GM23338 (cell line): ENCODE results near the gene XDH. TPM values are rescaled to one million over a fixed set of nuclear protein-coding genes. Genes with fewer than 3 reads are reported as not detected.

Experiments used
- ATAC-seq: fragments of 200-7000 bp; cut with Tn5 transposase; 3 replicates; pipeline ENCODE4 v1.9.1; 2020
- DNase-seq: peaks from one replicate; pipeline ENCODE4 v3.0.0-alpha.2; 2015; ENCODE audit warnings: low spot score
- H2AFZ ChIP-seq: fragments of 200-600 bp; sonication (generic); 2 replicates; pipeline ENCODE4 v1.8.0; 2016; ENCODE audit warnings: antibody characterized with exemption, mild to moderate bottlenecking, moderate library complexity
- H3F3A ChIP-seq: fragments of 200-600 bp; sonication (generic); replicated peaks from 2 replicates; pipeline ENCODE4 v1.8.0; 2017; ENCODE audit warnings: antibody characterized with exemption, mixed run types, low read depth
- H3K27ac ChIP-seq: fragments of 200-600 bp; sonication (generic); 2 replicates; pipeline ENCODE4 v1.6.1; 2016; ENCODE audit warnings: low read depth
- H3K27me3 ChIP-seq: fragments of 200-600 bp; sonication (generic); 2 replicates; pipeline ENCODE4 v1.8.0; 2016; ENCODE audit warnings: mild to moderate bottlenecking, mixed run types, moderate library complexity; ENCODE audit not compliant: insufficient read depth
- H3K36me3 ChIP-seq: fragments of 200-600 bp; sonication (generic); 2 replicates; pipeline ENCODE4 v1.8.0; 2016; ENCODE audit warnings: mild to moderate bottlenecking; ENCODE audit not compliant: insufficient read depth
- H3K4me1 ChIP-seq: fragments of 200-600 bp; sonication (generic); 2 replicates; pipeline ENCODE4 v1.8.0; 2016; ENCODE audit warnings: mild to moderate bottlenecking, moderate library complexity; ENCODE audit not compliant: insufficient read depth
- H3K4me2 ChIP-seq: fragments of 200-600 bp; sonication (generic); 2 replicates; pipeline ENCODE4 v1.7.1; 2017; ENCODE audit warnings: mixed run types
- H3K4me3 ChIP-seq: fragments of 200-600 bp; sonication (generic); 2 replicates; pipeline ENCODE4 v1.6.1; 2016; ENCODE audit warnings: mixed run types
- H3K79me2 ChIP-seq: fragments of 200-600 bp; sonication (generic); replicated peaks from 2 replicates; pipeline ENCODE4 v1.8.0; 2017; ENCODE audit warnings: mild to moderate bottlenecking; ENCODE audit not compliant: insufficient read depth
- H3K9me2 ChIP-seq: fragments of 200-600 bp; sonication (generic); 2 replicates; pipeline ENCODE4 v1.8.0; 2017; ENCODE audit not compliant: insufficient read depth
- H4K20me1 ChIP-seq: fragments of 200-600 bp; sonication (generic); replicated peaks from 2 replicates; pipeline ENCODE4 v1.8.0; 2017; ENCODE audit warnings: mild to moderate bottlenecking; ENCODE audit not compliant: insufficient read depth
- H3K27ac Mint-ChIP-seq: 2 replicates; pipeline ENCODE4 v1.8.0; 2020; ENCODE audit warnings: inconsistent platforms, mild to moderate bottlenecking, moderate library complexity, mixed read lengths
- H3K27me3 Mint-ChIP-seq: 3 replicates; pipeline ENCODE4 v1.8.0; 2022; ENCODE audit warnings: low read depth, mild to moderate bottlenecking, moderate library complexity, mixed read lengths, inconsistent platforms; ENCODE audit not compliant: insufficient read depth, poor library complexity
- H3K36me3 Mint-ChIP-seq: 3 replicates; pipeline ENCODE4 v1.8.0; 2021; ENCODE audit warnings: low read depth, mild to moderate bottlenecking, inconsistent platforms, moderate library complexity, mixed read lengths
- H3K4me1 Mint-ChIP-seq: 3 replicates; pipeline ENCODE4 v1.8.0; 2020; ENCODE audit warnings: mild to moderate bottlenecking, inconsistent platforms, mixed read lengths
- H3K4me3 Mint-ChIP-seq: 3 replicates; pipeline ENCODE4 v1.8.0; 2021; ENCODE audit warnings: moderate library complexity, mild to moderate bottlenecking, inconsistent platforms, mixed read lengths
- H3K9me3 Mint-ChIP-seq: 3 replicates; pipeline ENCODE4 v1.8.0; 2020; ENCODE audit warnings: moderate library complexity, mild to moderate bottlenecking, inconsistent platforms, mixed read lengths
- CREB1 ChIP-seq: fragments of 250-450 bp; sonication (Bioruptor Pico); IDR thresholded peaks from 2 replicates; pipeline ENCODE4 v1.5.0; 2020; ENCODE audit warnings: low read depth, mild to moderate bottlenecking, moderate library complexity
- EZH2 ChIP-seq: fragments of 200-600 bp; sonication (generic); IDR thresholded peaks from one replicate; pipeline ENCODE4 v1.8.0; 2017; ENCODE audit warnings: antibody characterized with exemption, mild to moderate bottlenecking, low read depth; ENCODE audit not compliant: unreplicated experiment
- EZH2phosphoT487 ChIP-seq: fragments of 200-600 bp; sonication (generic); IDR thresholded peaks from one replicate; pipeline ENCODE4 v1.8.1; 2018; ENCODE audit warnings: antibody characterized with exemption; ENCODE audit not compliant: unreplicated experiment
- JUNB ChIP-seq: IDR thresholded peaks from one replicate; pipeline ENCODE4 v1.6.1; 2016; ENCODE audit warnings: antibody characterized with exemption; ENCODE audit not compliant: unreplicated experiment
- NANOG ChIP-seq: IDR thresholded peaks from 2 replicates; pipeline ENCODE4 v1.6.1; 2016; ENCODE audit warnings: antibody characterized with exemption, borderline replicate concordance
- POLR2AphosphoS5 ChIP-seq: IDR thresholded peaks from 2 replicates; pipeline ENCODE4 v1.6.1; 2016; ENCODE audit warnings: antibody characterized with exemption, low read depth
- STAT1 ChIP-seq: IDR thresholded peaks from one replicate; pipeline ENCODE4 v1.6.1; 2016; ENCODE audit warnings: antibody characterized with exemption; ENCODE audit not compliant: unreplicated experiment
- ZNF114 ChIP-seq: fragments of 250-450 bp; sonication (Bioruptor Pico); IDR thresholded peaks from 2 replicates; pipeline ENCODE4 v1.5.0; 2020; ENCODE audit warnings: mild to moderate bottlenecking, moderate library complexity
- ZNF331 ChIP-seq: fragments of 250-450 bp; sonication (Bioruptor Pico); IDR thresholded peaks from 2 replicates; pipeline ENCODE4 v1.5.0; 2020; ENCODE audit warnings: low read depth, mild to moderate bottlenecking, moderate library complexity
- polyA plus RNA-seq: library from polyadenylated mRNA; unstranded; fragments of >200 nt; fragmentation: Nextera tagmentation; extraction: Ambion mirVana; gene quantifications from 2 replicates; pipeline ENCODE4 v1.2.1, GENCODE V29; 2016
- total RNA-seq: library from RNA; depleted of rRNA; stranded (reverse); fragments of >200 nt; shearing (Covaris generic); gene quantifications from 2 replicates; pipeline ENCODE4 v1.2.3, GENCODE V29; 2014
- TF ChIP-seq, protein P1 (sequence below), 2 experiments: fragments of 200-600 bp in 1 of 2; sonication (generic) in 1 of 2; conservative IDR thresholded peaks; 2 replicates each; pipeline versions ENCODE4 v1.5.1 to v1.6.1; 2016 to 2017; ENCODE audit warnings: antibody characterized with exemption in 2 of 2, low read depth in 2 of 2, mild to moderate bottlenecking in 2 of 2, moderate library complexity in 1 of 2
- TF ChIP-seq, protein P2 (sequence below): IDR thresholded peaks from one replicate; pipeline ENCODE4 v1.6.1; 2018; ENCODE audit warnings: antibody characterized with exemption; ENCODE audit not compliant: unreplicated experiment
- TF ChIP-seq, protein P3 (sequence below): IDR thresholded peaks from 2 replicates; pipeline ENCODE4 v1.6.1; 2016; ENCODE audit warnings: antibody characterized with exemption
- TF ChIP-seq, protein P4 (sequence below): fragments of 250-450 bp; sonication (Bioruptor Pico); IDR thresholded peaks from 2 replicates; pipeline ENCODE4 v1.5.0; 2020; ENCODE audit warnings: mild to moderate bottlenecking, moderate library complexity

The XDH gene
- total and polyA plus RNA-seq, 2 experiments from 2014 or later = 0.55 to 0.87 TPM

DNA sequence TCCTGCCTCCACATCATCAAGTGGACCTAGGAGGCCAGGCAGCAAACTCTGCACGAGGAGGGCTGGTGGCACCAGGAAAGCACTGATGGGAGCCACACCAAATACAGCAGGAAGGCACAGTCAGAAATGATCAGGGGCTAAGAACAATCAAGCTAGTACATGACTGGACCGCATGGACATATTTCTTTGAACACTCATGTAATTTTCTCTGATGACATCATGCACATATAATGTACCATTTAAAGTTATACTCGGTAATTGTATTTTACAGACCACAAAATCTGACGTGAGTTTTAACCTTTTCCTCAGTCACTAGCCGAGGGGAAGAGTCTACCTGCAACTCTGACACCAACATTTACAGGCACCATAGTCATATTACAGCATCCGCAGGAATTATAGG lies 76.7 kb downstream of the XDH start:
- Mint-ChIP-seq H3K4me1 (peaks cover 2% of the 10 kb centered on the region; the same call in 2 of the 3 replicates), H3K36me3 (no peaks in the 10 kb centered on the region), H3K4me3 (no peak overlapping the region), H3K9me3 (no peaks in the 10 kb centered on the region), H3K27ac (no peak overlapping the region), H3K27me3 (peaks cover 3% of the 10 kb centered on the region)
- TF ChIP-seq, protein P1, sequence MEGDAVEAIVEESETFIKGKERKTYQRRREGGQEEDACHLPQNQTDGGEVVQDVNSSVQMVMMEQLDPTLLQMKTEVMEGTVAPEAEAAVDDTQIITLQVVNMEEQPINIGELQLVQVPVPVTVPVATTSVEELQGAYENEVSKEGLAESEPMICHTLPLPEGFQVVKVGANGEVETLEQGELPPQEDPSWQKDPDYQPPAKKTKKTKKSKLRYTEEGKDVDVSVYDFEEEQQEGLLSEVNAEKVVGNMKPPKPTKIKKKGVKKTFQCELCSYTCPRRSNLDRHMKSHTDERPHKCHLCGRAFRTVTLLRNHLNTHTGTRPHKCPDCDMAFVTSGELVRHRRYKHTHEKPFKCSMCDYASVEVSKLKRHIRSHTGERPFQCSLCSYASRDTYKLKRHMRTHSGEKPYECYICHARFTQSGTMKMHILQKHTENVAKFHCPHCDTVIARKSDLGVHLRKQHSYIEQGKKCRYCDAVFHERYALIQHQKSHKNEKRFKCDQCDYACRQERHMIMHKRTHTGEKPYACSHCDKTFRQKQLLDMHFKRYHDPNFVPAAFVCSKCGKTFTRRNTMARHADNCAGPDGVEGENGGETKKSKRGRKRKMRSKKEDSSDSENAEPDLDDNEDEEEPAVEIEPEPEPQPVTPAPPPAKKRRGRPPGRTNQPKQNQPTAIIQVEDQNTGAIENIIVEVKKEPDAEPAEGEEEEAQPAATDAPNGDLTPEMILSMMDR (conservative IDR thresholded peaks at IDR 0.05; ENCODE audit: low read depth in 2 of 2) = no peak
- TF ChIP-seq EZH2 (no peak), NANOG (no peak), STAT1 (no peak), POLR2AphosphoS5 (no peak), CREB1 (CRISPR knock-in tag) (no peak), ZNF114 (no peak), EZH2phosphoT487 (no peak), JUNB (no peak), ZNF331 (no peak)
- TF ChIP-seq, protein P2, sequence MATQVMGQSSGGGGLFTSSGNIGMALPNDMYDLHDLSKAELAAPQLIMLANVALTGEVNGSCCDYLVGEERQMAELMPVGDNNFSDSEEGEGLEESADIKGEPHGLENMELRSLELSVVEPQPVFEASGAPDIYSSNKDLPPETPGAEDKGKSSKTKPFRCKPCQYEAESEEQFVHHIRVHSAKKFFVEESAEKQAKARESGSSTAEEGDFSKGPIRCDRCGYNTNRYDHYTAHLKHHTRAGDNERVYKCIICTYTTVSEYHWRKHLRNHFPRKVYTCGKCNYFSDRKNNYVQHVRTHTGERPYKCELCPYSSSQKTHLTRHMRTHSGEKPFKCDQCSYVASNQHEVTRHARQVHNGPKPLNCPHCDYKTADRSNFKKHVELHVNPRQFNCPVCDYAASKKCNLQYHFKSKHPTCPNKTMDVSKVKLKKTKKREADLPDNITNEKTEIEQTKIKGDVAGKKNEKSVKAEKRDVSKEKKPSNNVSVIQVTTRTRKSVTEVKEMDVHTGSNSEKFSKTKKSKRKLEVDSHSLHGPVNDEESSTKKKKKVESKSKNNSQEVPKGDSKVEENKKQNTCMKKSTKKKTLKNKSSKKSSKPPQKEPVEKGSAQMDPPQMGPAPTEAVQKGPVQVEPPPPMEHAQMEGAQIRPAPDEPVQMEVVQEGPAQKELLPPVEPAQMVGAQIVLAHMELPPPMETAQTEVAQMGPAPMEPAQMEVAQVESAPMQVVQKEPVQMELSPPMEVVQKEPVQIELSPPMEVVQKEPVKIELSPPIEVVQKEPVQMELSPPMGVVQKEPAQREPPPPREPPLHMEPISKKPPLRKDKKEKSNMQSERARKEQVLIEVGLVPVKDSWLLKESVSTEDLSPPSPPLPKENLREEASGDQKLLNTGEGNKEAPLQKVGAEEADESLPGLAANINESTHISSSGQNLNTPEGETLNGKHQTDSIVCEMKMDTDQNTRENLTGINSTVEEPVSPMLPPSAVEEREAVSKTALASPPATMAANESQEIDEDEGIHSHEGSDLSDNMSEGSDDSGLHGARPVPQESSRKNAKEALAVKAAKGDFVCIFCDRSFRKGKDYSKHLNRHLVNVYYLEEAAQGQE = no peak
- TF ChIP-seq, protein P3, sequence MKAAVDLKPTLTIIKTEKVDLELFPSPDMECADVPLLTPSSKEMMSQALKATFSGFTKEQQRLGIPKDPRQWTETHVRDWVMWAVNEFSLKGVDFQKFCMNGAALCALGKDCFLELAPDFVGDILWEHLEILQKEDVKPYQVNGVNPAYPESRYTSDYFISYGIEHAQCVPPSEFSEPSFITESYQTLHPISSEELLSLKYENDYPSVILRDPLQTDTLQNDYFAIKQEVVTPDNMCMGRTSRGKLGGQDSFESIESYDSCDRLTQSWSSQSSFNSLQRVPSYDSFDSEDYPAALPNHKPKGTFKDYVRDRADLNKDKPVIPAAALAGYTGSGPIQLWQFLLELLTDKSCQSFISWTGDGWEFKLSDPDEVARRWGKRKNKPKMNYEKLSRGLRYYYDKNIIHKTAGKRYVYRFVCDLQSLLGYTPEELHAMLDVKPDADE = no peak
- TF ChIP-seq, protein P4, sequence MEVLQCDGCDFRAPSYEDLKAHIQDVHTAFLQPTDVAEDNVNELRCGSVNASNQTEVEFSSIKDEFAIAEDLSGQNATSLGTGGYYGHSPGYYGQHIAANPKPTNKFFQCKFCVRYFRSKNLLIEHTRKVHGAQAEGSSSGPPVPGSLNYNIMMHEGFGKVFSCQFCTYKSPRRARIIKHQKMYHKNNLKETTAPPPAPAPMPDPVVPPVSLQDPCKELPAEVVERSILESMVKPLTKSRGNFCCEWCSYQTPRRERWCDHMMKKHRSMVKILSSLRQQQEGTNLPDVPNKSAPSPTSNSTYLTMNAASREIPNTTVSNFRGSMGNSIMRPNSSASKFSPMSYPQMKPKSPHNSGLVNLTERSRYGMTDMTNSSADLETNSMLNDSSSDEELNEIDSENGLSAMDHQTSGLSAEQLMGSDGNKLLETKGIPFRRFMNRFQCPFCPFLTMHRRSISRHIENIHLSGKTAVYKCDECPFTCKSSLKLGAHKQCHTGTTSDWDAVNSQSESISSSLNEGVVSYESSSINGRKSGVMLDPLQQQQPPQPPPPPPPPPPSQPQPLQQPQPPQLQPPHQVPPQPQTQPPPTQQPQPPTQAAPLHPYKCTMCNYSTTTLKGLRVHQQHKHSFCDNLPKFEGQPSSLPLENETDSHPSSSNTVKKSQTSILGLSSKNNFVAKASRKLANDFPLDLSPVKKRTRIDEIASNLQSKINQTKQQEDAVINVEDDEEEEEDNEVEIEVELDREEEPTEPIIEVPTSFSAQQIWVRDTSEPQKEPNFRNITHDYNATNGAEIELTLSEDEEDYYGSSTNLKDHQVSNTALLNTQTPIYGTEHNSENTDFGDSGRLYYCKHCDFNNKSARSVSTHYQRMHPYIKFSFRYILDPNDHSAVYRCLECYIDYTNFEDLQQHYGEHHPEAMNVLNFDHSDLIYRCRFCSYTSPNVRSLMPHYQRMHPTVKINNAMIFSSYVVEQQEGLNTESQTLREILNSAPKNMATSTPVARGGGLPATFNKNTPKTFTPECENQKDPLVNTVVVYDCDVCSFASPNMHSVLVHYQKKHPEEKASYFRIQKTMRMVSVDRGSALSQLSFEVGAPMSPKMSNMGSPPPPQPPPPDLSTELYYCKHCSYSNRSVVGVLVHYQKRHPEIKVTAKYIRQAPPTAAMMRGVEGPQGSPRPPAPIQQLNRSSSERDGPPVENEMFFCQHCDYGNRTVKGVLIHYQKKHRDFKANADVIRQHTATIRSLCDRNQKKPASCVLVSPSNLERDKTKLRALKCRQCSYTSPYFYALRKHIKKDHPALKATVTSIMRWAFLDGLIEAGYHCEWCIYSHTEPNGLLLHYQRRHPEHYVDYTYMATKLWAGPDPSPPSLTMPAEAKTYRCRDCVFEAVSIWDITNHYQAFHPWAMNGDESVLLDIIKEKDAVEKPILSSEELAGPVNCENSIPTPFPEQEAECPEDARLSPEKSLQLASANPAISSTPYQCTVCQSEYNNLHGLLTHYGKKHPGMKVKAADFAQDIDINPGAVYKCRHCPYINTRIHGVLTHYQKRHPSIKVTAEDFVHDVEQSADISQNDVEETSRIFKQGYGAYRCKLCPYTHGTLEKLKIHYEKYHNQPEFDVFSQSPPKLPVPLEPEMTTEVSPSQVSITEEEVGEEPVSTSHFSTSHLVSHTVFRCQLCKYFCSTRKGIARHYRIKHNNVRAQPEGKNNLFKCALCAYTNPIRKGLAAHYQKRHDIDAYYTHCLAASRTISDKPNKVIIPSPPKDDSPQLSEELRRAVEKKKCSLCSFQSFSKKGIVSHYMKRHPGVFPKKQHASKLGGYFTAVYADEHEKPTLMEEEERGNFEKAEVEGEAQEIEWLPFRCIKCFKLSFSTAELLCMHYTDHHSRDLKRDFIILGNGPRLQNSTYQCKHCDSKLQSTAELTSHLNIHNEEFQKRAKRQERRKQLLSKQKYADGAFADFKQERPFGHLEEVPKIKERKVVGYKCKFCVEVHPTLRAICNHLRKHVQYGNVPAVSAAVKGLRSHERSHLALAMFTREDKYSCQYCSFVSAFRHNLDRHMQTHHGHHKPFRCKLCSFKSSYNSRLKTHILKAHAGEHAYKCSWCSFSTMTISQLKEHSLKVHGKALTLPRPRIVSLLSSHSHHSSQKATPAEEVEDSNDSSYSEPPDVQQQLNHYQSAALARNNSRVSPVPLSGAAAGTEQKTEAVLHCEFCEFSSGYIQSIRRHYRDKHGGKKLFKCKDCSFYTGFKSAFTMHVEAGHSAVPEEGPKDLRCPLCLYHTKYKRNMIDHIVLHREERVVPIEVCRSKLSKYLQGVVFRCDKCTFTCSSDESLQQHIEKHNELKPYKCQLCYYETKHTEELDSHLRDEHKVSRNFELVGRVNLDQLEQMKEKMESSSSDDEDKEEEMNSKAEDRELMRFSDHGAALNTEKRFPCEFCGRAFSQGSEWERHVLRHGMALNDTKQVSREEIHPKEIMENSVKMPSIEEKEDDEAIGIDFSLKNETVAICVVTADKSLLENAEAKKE = no peak
- Histone ChIP-seq H3K4me1 (no peaks in the 10 kb centered on the region), H3K27ac (no peak overlapping the region), H4K20me1 (no peaks in the 10 kb centered on the region), H3F3A (no peaks in the 10 kb centered on the region), H2AFZ (no peak overlapping the region), H3K4me3 (no peak overlapping the region), H3K9me2 (no peaks in the 10 kb centered on the region), H3K27me3 (no peaks in the 10 kb centered on the region), H3K79me2 (no peaks in the 10 kb centered on the region), H3K4me2 (no peak overlapping the region), H3K36me3 (no peaks in the 10 kb centered on the region)
- ATAC-seq (no peak), DNase-seq (no peak)
